Subcutaneous adipose tissue (tissue), 4 donors: ENCODE results near the gene GJC2. TPM values are rescaled to one million over a fixed set of nuclear protein-coding genes. Genes with fewer than 3 reads are reported as not detected.

Experiments used
- total RNA-seq, 4 donors: library from RNA; depleted of rRNA; stranded (reverse); fragments of >200 nt; gene quantifications; one replicate each; pipeline ENCODE4 v1.1.0, GENCODE V29; 2016
- TF ChIP-seq, protein P1 (sequence below): fragments of 450-650 bp; IDR thresholded peaks from one replicate; pipeline ENCODE4 v1.5.1; 2016; ENCODE audit warnings: low read depth, mild to moderate bottlenecking, control low read depth, antibody characterized with exemption, moderate library complexity

The GJC2 gene
- total RNA-seq, 4 donors from 2014 or later: 0.68 to 3.0 (median 1.1) TPM

DNA sequence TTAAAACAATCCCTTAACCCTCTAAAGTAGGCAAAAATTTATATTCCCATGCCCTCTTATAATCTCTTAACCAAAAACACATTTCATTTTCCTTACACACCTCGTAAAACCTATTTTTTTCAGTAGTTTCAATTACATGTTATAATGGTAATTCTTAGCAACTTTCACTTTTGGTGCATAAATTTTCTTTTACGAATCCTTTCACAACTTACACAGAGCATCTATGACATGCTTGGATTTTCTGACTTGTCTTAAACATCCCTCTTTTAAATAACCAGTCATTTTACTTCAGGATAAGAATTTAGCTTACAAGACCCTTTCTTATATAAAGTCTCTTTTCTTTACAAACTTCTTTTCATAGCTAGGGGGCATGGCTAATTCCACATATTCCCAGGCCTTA lies 31.7 kb upstream of the GJC2 start:
- TF ChIP-seq, protein P1, sequence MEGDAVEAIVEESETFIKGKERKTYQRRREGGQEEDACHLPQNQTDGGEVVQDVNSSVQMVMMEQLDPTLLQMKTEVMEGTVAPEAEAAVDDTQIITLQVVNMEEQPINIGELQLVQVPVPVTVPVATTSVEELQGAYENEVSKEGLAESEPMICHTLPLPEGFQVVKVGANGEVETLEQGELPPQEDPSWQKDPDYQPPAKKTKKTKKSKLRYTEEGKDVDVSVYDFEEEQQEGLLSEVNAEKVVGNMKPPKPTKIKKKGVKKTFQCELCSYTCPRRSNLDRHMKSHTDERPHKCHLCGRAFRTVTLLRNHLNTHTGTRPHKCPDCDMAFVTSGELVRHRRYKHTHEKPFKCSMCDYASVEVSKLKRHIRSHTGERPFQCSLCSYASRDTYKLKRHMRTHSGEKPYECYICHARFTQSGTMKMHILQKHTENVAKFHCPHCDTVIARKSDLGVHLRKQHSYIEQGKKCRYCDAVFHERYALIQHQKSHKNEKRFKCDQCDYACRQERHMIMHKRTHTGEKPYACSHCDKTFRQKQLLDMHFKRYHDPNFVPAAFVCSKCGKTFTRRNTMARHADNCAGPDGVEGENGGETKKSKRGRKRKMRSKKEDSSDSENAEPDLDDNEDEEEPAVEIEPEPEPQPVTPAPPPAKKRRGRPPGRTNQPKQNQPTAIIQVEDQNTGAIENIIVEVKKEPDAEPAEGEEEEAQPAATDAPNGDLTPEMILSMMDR: no peak

DNA sequence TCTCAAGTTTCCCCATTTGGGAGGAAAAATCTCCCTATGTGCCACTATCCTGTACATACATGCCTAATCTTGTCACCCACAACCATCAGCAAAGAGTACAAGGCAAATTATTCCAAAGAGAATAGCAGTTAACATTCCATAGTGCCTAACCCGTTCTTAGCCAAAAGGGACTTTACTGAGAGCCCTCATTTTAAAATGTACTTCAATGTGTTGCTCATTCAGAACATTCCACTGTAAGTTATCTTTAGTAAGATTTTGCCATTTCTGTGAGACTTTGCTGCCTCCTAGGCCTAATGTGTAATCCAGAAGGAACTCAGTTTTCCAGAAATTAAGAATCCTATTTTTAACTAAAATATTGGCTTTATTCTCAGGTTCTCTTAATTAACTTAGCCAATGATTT lies 29.4 kb upstream of the GJC2 start:
- TF ChIP-seq, protein P1: no peak

DNA sequence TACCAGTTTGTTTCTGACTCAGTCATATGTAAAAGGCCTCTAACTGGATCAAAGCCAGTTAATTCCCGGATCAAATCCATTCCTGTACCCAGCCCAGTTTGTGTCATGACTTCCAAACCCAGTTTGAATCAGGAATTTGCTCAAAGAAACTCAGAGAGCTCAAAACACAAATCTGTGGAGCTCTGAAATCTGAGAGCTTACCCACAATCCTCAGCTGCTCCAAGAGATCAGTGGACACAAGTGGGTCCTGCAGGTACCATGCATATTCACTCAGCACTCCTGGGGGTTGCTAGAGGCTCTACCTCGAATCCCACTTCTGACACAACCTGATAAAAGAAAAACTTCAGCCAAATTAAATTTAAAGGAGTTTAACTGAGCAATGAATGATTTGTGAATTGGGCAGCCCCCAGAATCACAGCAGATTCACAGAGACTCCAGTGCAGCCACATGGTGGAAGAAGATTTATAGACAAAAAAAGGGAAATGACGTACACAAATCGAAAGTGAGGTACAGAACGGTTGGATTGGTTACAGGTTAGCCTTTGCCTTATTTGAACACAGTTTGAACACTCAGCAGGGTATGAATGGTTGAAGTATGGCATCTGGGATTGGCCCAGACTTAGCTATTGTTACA lies 28.8 kb upstream of the GJC2 start:
- TF ChIP-seq, protein P1: no peak

DNA sequence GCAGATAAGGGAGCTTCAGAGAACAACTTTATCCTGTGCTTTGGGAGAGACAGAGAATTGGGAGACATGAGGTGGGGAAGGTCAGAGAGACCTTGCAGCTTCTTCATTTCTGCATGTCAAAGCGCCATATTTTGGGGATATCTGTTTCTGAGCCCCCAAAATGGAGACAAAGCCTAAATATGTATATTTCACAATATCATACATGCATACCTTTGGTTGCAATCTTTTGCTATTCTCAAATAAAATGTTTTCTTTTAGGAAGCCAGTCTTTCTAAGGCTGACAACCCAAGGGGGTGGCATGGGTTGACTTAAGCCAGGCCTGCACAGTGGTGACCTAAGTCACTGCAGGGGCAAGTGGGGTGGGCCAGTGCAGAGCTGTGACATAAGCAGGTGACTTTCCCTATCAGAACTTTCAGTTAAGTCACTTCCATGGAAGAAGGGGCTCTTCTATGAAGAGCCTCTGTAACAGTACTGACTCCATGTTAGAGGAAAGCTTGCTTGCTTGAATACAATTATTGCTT lies 26.7 kb upstream of the GJC2 start:
- TF ChIP-seq, protein P1: no peak

DNA sequence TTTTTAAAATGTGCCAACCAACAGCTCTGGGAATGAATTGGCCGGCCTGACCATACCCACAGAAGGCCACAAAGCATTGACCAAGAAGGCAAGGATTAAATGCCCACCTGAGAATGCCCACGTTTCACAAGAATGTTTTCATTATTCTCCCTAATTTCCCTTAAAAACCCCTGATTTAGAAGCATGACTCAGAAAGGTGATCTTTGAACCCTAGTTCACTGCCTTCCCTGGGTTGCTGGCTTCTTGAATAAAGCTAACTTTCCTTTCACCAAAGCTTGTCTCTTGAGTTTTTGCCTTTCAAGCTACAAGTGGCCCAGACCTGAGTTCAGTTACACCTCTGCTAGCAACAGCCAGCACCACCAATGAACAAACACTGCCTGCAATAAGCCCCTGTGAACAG lies 26.2 kb upstream of the GJC2 start:
- TF ChIP-seq, protein P1: no peak

DNA sequence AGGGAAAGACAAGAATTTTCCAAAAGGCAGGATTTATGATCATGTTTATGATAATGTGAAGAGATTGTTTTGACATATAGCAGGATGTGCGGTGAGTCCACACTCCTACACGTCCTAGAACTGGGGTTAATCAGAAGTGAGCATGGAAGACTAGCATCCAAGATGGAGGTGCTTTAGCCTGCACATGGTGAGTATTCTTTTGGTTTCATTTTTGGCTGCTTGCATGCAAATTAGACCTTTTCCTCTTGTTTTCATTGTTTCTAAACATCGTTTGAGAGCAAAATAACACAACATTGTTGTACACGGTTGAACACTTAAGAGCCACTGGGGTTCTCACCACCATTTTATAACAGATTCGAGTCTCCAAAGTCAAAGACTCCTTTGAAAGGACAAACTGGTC lies 24.5 kb upstream of the GJC2 start:
- TF ChIP-seq, protein P1: no peak

DNA sequence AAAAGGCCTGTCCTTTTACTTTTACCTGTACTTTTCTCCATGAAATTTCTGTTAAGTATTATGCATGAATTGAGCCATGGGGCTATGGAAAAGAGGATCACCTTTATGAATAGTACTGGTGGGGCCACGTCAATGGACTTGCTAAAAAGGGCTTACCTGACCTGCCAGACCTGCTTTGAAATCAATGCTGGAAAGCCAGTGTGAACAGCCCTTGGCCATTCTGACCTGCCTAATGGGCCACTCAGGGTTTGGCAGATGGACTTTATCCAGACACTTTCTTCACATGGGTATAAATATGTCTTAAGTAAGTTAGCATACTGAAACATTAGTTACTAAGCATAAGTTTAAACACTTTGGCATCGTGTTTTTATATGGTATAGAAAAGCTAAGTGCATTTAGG lies 18.0 kb upstream of the GJC2 start:
- TF ChIP-seq, protein P1: no peak
